Endothelial cell of umbilical vein (primary cell): Measurements from ENCODE around the gene VEZT. TPM values are rescaled to one million over a fixed set of nuclear protein-coding genes. Genes with fewer than 3 reads are reported as not detected.

Experiments used
- BruUV-seq: library from RNA; stranded (reverse); fragments of 400-500 nt; replicated peaks from 2 replicates; lab custom pipeline; 2021; lab: Mats Ljungman, UMichigan
- CTCF ChIA-PET: fragments of 300-600, 350-600 bp; sonication (Branson Sonifier 250); formaldehyde crosslinking; loops from one replicate; lab custom pipeline; 2021; ENCODE audit warnings: antibody characterized with exemption, inconsistent platforms; lab: Charles Lee
- POLR2A ChIA-PET: fragments of 300-600, 350-600 bp; sonication (Branson Sonifier 250); formaldehyde crosslinking; loops from one replicate; lab custom pipeline; 2021; ENCODE audit warnings: antibody characterized with exemption, inconsistent platforms; lab: Charles Lee
- DNase-seq: peaks from one replicate; pipeline ENCODE4 v3.0.0-alpha.2; 2011; ENCODE audit warnings: low read depth, low spot score
- FAIRE-seq: peaks from 2 replicates; lab custom pipeline; 2011; peaks lifted over from hg19 to GRCh38; lab: Jason Lieb, UNC
- H2AFZ ChIP-seq: 2 replicates; pipeline ENCODE4 v1.6.0; 2012; ENCODE audit warnings: low read depth, low read length, control low read depth, inconsistent platforms
- H3K27ac ChIP-seq: 2 replicates; pipeline ENCODE4 v1.5.1; 2011; ENCODE audit warnings: low read depth, mild to moderate bottlenecking, control low read depth, low read length, moderate library complexity; ENCODE audit not compliant: insufficient read depth
- H3K27me3 ChIP-seq, 2 experiments: 2 replicates each; pipeline versions ENCODE4 v1.6.0 to v1.6.1; 2011; ENCODE audit warnings: low read length in 2 of 2, mixed read lengths in 1 of 2; ENCODE audit not compliant: control insufficient read depth in 2 of 2, insufficient read depth in 2 of 2
- H3K36me3 ChIP-seq, 2 experiments: 2 replicates in 1 of 2; 3 replicates in 1 of 2; pipeline ENCODE4 v1.5.1; 2011; ENCODE audit warnings: low read length in 2 of 2, mild to moderate bottlenecking in 1 of 2, moderate library complexity in 1 of 2; ENCODE audit not compliant: control insufficient read depth in 2 of 2, insufficient read depth in 2 of 2; ENCODE audit errors: extremely low read depth in 1 of 2
- H3K4me1 ChIP-seq: 3 replicates; pipeline ENCODE4 v1.5.1; 2011; ENCODE audit warnings: mild to moderate bottlenecking, low read length; ENCODE audit not compliant: control insufficient read depth, insufficient read depth; ENCODE audit errors: extremely low read depth
- H3K4me2 ChIP-seq: 2 replicates; pipeline ENCODE4 v1.6.1; 2011; ENCODE audit warnings: low read length, control low read depth, mixed read lengths; ENCODE audit not compliant: insufficient read depth
- H3K4me3 ChIP-seq, 3 experiments: fragments of 200-600 bp in 1 of 3; sonication (generic), shearing (Covaris generic) in 1 of 3; replicated peaks in 1 of 3; 2 replicates each; pipeline ENCODE4 v1.5.1; 2011 to 2016; ENCODE audit warnings: control low read depth in 3 of 3, low read length in 3 of 3, mild to moderate bottlenecking in 2 of 3, inconsistent platforms in 1 of 3, low read depth in 1 of 3, moderate library complexity in 1 of 3; ENCODE audit not compliant: insufficient read depth in 1 of 3
- H3K79me2 ChIP-seq: 2 replicates; pipeline ENCODE4 v1.6.0; 2012; ENCODE audit warnings: low read length, inconsistent platforms; ENCODE audit not compliant: control insufficient read depth, insufficient read depth
- H3K9ac ChIP-seq: replicated peaks from 2 replicates; pipeline ENCODE3; 2011; ENCODE audit warnings: low read length, control low read depth; ENCODE audit not compliant: insufficient read depth; ENCODE audit errors: extremely low read depth
- H3K9me1 ChIP-seq: replicated peaks from 3 replicates; pipeline ENCODE4 v1.6.0; 2011; ENCODE audit warnings: mild to moderate bottlenecking, low read length; ENCODE audit not compliant: control insufficient read depth, insufficient read depth; ENCODE audit errors: extremely low read depth
- H3K9me3 ChIP-seq: replicated peaks from 2 replicates; pipeline ENCODE4 v1.5.1; 2012; ENCODE audit warnings: low read length, inconsistent platforms; ENCODE audit not compliant: control insufficient read depth, insufficient read depth
- H4K20me1 ChIP-seq: replicated peaks from 2 replicates; pipeline ENCODE3; 2011; ENCODE audit warnings: mild to moderate bottlenecking, low read length; ENCODE audit not compliant: control insufficient read depth, insufficient read depth; ENCODE audit errors: extremely low read depth
- EZH2 ChIP-seq: IDR thresholded peaks from 2 replicates; pipeline ENCODE4 v1.6.1; 2012; ENCODE audit warnings: borderline replicate concordance, low read depth, mild to moderate bottlenecking, moderate library complexity, low read length, inconsistent platforms; ENCODE audit not compliant: severe bottlenecking
- FOS ChIP-seq: IDR thresholded peaks from 2 replicates; pipeline ENCODE4 v1.6.1; 2011; ENCODE audit warnings: mild to moderate bottlenecking, low read length, moderate library complexity, borderline replicate concordance; ENCODE audit not compliant: insufficient read depth
- GATA2 ChIP-seq: IDR thresholded peaks from 2 replicates; pipeline ENCODE4 v1.7.0; 2011; ENCODE audit warnings: low read depth, mild to moderate bottlenecking, moderate library complexity, mixed read lengths, low read length; ENCODE audit not compliant: insufficient read length, insufficient read depth
- JUN ChIP-seq: IDR thresholded peaks from 2 replicates; pipeline ENCODE4 v1.6.1; 2011; ENCODE audit warnings: borderline replicate concordance, low read depth; ENCODE audit not compliant: insufficient read length, insufficient read depth
- MYC ChIP-seq: IDR thresholded peaks from one replicate; pipeline ENCODE4 v1.6.1; 2011; ENCODE audit warnings: mild to moderate bottlenecking, low read depth, low read length
- POLR2A ChIP-seq: IDR thresholded peaks from 2 replicates; pipeline ENCODE4 v1.6.1; 2012; ENCODE audit warnings: low read depth, mild to moderate bottlenecking, control low read depth, low read length
- POLR2AphosphoS5 ChIP-seq: IDR thresholded peaks from 2 replicates; pipeline ENCODE4 v1.6.1; 2012; ENCODE audit warnings: low read depth, mild to moderate bottlenecking, control low read depth, low read length, moderate library complexity; ENCODE audit not compliant: insufficient read depth
- dilution Hi-C: fragments of 300-500 bp; cut with MboI; formaldehyde crosslinking; loops from one replicate; pipeline ENCODE4 v1.15.0; 2019; ENCODE audit warnings: low sequenced_read_pairs; ENCODE audit not compliant: extremely low pct_ligation_motif_present
- intact Hi-C: fragments of 100-400 bp; cut with micrococcal nuclease; formaldehyde crosslinking; loops from one replicate; pipeline ENCODE4 v1.10.0; 2022
- polyA plus RNA-seq, 4 experiments: library from polyadenylated mRNA; depleted of rRNA in 3 of 4; stranded (reverse) in 3 of 4; unstranded in 1 of 4; fragments of >200 nt; gene quantifications; 2 replicates each; pipeline versions ENCODE4 v1.2.1 to v1.2.3, GENCODE V29; 2011 to 2012; ENCODE audit warnings: missing spikeins in 1 of 4
- total RNA-seq: library from RNA; stranded (reverse); gene quantifications from 2 replicates; pipeline ENCODE4 v1.2.3, GENCODE V29; 2021
- TF ChIP-seq, protein P1 (sequence below): IDR thresholded peaks from 2 replicates; pipeline ENCODE4 v1.6.1; 2011; ENCODE audit not compliant: insufficient read depth, insufficient read length
- TF ChIP-seq, protein P2 (sequence below), 2 donors: IDR thresholded peaks; 1 replicate in 1 of 2; 2 replicates in 1 of 2; pipeline ENCODE4 v1.5.1; 2011; ENCODE audit warnings: low read length in 2 of 2, mild to moderate bottlenecking in 2 of 2, moderate library complexity in 2 of 2, control low read depth in 1 of 2, inconsistent platforms in 1 of 2, low read depth in 1 of 2; ENCODE audit not compliant: insufficient read depth in 1 of 2; ENCODE audit errors: extremely low read depth in 1 of 2

The VEZT gene
- total and polyA plus RNA-seq, 2 donors (not counting 3 experiments of a cell fraction or from before 2014, with no cell fraction given) = 57.8 to 91.3 TPM

- Histone ChIP-seq H3K79me2 (no peaks in the 10 kb centered on the region), H4K20me1 (no peaks in the 10 kb centered on the region), H3K27ac (no peak overlapping the region), H3K36me3 (no peaks in the 10 kb centered on the region), H3K4me1 (peaks cover 3% of the 10 kb centered on the region), H3K9me3 (no peaks in the 10 kb centered on the region), H3K27me3 (no peaks in the 10 kb centered on the region), H3K4me2 (no peak overlapping the region), H3K9ac (no peak overlapping the region), H3K4me3 (no peak overlapping the region), H3K9me1 (no peaks in the 10 kb centered on the region), H2AFZ (no peak overlapping the region)
- intact Hi-C loops = no loop called here
- ChIA-PET CTCF (interaction anchor here (0.7 kb wide), 1 partner anchor 9 kb away, joined by 3 read pairs; no protein-coding TSS in a partner anchor), POLR2A (no interaction called here)
- dilution Hi-C loops = no loop called here
- FAIRE-seq = no peak
- BruUV-seq = no TSS peak
- no peak for TF ChIP-seq EZH2
- TF ChIP-seq, protein P1, sequence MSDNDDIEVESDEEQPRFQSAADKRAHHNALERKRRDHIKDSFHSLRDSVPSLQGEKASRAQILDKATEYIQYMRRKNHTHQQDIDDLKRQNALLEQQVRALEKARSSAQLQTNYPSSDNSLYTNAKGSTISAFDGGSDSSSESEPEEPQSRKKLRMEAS = no peak
- no peak for TF ChIP-seq POLR2A
- TF ChIP-seq POLR2AphosphoS5 = no peak
- no peak for TF ChIP-seq FOS
- no peak for TF ChIP-seq MYC
- TF ChIP-seq GATA2 = no peak
- TF ChIP-seq JUN = no peak
- TF ChIP-seq, protein P2, sequence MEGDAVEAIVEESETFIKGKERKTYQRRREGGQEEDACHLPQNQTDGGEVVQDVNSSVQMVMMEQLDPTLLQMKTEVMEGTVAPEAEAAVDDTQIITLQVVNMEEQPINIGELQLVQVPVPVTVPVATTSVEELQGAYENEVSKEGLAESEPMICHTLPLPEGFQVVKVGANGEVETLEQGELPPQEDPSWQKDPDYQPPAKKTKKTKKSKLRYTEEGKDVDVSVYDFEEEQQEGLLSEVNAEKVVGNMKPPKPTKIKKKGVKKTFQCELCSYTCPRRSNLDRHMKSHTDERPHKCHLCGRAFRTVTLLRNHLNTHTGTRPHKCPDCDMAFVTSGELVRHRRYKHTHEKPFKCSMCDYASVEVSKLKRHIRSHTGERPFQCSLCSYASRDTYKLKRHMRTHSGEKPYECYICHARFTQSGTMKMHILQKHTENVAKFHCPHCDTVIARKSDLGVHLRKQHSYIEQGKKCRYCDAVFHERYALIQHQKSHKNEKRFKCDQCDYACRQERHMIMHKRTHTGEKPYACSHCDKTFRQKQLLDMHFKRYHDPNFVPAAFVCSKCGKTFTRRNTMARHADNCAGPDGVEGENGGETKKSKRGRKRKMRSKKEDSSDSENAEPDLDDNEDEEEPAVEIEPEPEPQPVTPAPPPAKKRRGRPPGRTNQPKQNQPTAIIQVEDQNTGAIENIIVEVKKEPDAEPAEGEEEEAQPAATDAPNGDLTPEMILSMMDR (IDR thresholded peaks at IDR 0.05; ENCODE audit: extremely low read depth in 1 of 2, insufficient read depth in 1 of 2, low read depth in 1 of 2, low read length in 2 of 2) = no peak
- DNase-seq = no peak
Observed at GRCh38 chr12:95193139-95193538, 24.5 kb upstream of the VEZT start.
